Measurements from ENCODE around the gene RSPO1.

- TF ChIP-seq EZH2 (IDR thresholded peaks at IDR 0.05; ENCODE audit: borderline replicate concordance, low read depth, low read length, poor library complexity, severe bottlenecking) (no peak), CTCF (conservative IDR thresholded peaks at IDR 0.05; ENCODE audit: low read depth, low read length) (no peak)
Observed at GRCh38 chr1:37680933-37681332, 46.2 kb upstream of the RSPO1 start.

Measured in A673 (cell line).